ENCODE results near the gene PTCH2. TPM values are rescaled to one million over a fixed set of nuclear protein-coding genes. Genes with fewer than 3 reads are reported as not detected.

The PTCH2 gene
- total RNA-seq, 1 experiment from 2014 or later: 0.79 TPM

DNA sequence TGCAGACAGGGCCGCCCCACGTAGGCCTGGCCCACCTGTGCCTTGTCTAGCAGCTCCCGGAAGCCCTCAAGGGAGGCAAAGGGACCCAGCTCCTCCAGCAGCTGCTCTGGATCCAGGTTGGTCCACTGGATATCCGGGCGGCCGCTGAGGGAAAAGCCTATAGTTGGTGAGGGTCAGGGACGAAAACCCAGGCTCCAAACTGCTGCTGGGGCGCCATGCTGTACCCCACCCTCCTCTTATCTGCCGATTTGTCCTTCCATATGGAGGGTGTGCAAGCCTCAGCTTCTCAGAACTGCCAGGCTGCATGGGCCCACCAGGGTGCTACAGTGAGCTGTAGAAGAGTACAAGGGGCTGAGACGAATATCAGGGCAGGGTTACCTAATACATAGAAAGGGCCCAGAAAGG, 12.2 kb downstream of the PTCH2 start:
- Histone ChIP-seq H3K4ac (ENCODE audit: low read depth, low read length) (no peak overlapping the region), H3T11ph (ENCODE audit: low read length) (no peak overlapping the region), H4K20me1 (ENCODE audit: control insufficient read depth, insufficient read depth, insufficient read length) (no peaks in the 10 kb centered on the region), H4K5ac (ENCODE audit: insufficient read length, low read depth, low read length) (no peak overlapping the region), H3K56ac (ENCODE audit: insufficient read length, low read depth, low read length) (no peak overlapping the region), H3K79me1 (ENCODE audit: insufficient read depth, low read depth, low read length, poor library complexity, severe bottlenecking) (no peaks in the 10 kb centered on the region), H3K23ac (ENCODE audit: insufficient read length, low read depth, low read length) (no peak overlapping the region), H3K23me2 (ENCODE audit: insufficient read length, low read depth, low read length, poor library complexity, severe bottlenecking) (no peaks in the 10 kb centered on the region), H3K14ac (ENCODE audit: insufficient read depth, low read length) (no peak overlapping the region), H3K9me3 (ENCODE audit: control insufficient read depth, low read depth, low read length) (no peaks in the 10 kb centered on the region), H4K91ac (ENCODE audit: insufficient read length, low read depth, low read length) (no peak overlapping the region), H2BK120ac (ENCODE audit: low read depth, low read length, poor library complexity, severe bottlenecking) (no peak overlapping the region), H3K18ac (ENCODE audit: insufficient read length, low read depth, low read length) (no peak overlapping the region), H3K79me2 (ENCODE audit: insufficient read depth, low read length) (no peaks in the 10 kb centered on the region), H2BK20ac (ENCODE audit: low read depth, low read length, poor library complexity, severe bottlenecking) (no peak overlapping the region), H3K27ac (ENCODE audit: insufficient read length, low read depth, low read length) (no peak overlapping the region), H4K8ac (replicated peaks; ENCODE audit: insufficient read length, low read depth, low read length) (no peak overlapping the region), H3K9ac (ENCODE audit: extremely low read depth, insufficient read length, low read length) (no peak overlapping the region), H3K4me2 (ENCODE audit: insufficient read depth, insufficient read length, low read length) (no peak overlapping the region), H3K4me1 (ENCODE audit: insufficient read depth, low read length) (no peaks in the 10 kb centered on the region; the same call in 1 of the 2 replicates), H2BK12ac (ENCODE audit: insufficient read length, low read depth, low read length) (no peak overlapping the region), H2BK15ac (ENCODE audit: low read depth, low read length) (no peak overlapping the region), H3K27me3 (ENCODE audit: insufficient read depth, low read length) (no peaks in the 10 kb centered on the region), H2AK5ac (ENCODE audit: insufficient read length, low read length) (no peak overlapping the region), H2AFZ (ENCODE audit: low read length) (no peak overlapping the region), H2BK5ac (ENCODE audit: insufficient read length, low read length) (no peak overlapping the region)
- WGBS (ENCODE audit: extremely low coverage, insufficient read length, low lambda C conversion rate): no CpG with 5 or more reads among the region's 10 CpGs
- no peaks in the 10 kb centered on the region; the same call in 1 of the 2 replicates for H3K27me3 Mint-ChIP-seq (ENCODE audit: low read depth)
- no peak for DNase-seq
- H3K36me3 Mint-ChIP-seq (ENCODE audit: insufficient read depth in 1 of 3, low read depth in 3 of 3): no peaks in the 10 kb centered on the region
- H3K27ac Mint-ChIP-seq: no peak overlapping the region
- H3K4me3 Mint-ChIP-seq: no peak overlapping the region
- peaks cover 12 to 18% of the 10 kb centered on the region in 2 experiments for H3K4me1 Mint-ChIP-seq
- no peaks in the 10 kb centered on the region for H3K9me3 Mint-ChIP-seq
- TF ChIP-seq, protein P1, sequence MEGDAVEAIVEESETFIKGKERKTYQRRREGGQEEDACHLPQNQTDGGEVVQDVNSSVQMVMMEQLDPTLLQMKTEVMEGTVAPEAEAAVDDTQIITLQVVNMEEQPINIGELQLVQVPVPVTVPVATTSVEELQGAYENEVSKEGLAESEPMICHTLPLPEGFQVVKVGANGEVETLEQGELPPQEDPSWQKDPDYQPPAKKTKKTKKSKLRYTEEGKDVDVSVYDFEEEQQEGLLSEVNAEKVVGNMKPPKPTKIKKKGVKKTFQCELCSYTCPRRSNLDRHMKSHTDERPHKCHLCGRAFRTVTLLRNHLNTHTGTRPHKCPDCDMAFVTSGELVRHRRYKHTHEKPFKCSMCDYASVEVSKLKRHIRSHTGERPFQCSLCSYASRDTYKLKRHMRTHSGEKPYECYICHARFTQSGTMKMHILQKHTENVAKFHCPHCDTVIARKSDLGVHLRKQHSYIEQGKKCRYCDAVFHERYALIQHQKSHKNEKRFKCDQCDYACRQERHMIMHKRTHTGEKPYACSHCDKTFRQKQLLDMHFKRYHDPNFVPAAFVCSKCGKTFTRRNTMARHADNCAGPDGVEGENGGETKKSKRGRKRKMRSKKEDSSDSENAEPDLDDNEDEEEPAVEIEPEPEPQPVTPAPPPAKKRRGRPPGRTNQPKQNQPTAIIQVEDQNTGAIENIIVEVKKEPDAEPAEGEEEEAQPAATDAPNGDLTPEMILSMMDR (conservative IDR thresholded peaks at IDR 0.05): no peak
